HCT116 (cell line): ENCODE results near the gene PNMA6E. TPM values are rescaled to one million over a fixed set of nuclear protein-coding genes. Genes with fewer than 3 reads are reported as not detected.

ENCODE experiments used
- ATAC-seq: fragments of 200-7000 bp; cut with Tn5 transposase; 2 replicates; pipeline ENCODE4 v1.9.1; 2020; ENCODE audit warnings: mild to moderate bottlenecking, moderate library complexity
- BruUV-seq: library from RNA; stranded (reverse); fragments of 400-500 nt; replicated peaks from 2 replicates; lab custom pipeline; 2021; lab: Mats Ljungman, UMichigan
- CTCF ChIA-PET: fragments of 300-600 bp; sonication (Branson Sonifier 250); formaldehyde crosslinking; loops from one replicate; lab custom pipeline; 2021; ENCODE audit warnings: antibody characterized with exemption; lab: Charles Lee
- POLR2A ChIA-PET: fragments of 300-600, 350-600 bp; sonication (Branson Sonifier 250); formaldehyde crosslinking; loops from one replicate; lab custom pipeline; 2021; ENCODE audit warnings: antibody characterized with exemption; lab: Charles Lee
- RAD21 ChIA-PET, 2 experiments: fragments of 300-600 bp; sonication (Branson Sonifier 250); formaldehyde crosslinking; loops; one replicate each; lab custom pipeline; 2023; ENCODE audit warnings: low total read pairs in 2 of 2; ENCODE audit not compliant: uncharacterized antibody in 2 of 2, unreplicated experiment in 2 of 2, low non-redundant PET in 1 of 2; lab: Charles Lee
- DNase-seq: peaks from one replicate; pipeline ENCODE4 v3.0.0-alpha.2; 2010; ENCODE audit warnings: low read depth, low spot score
- H2AFZ ChIP-seq: fragments of 200-600 bp; shearing (Covaris generic), sonication (generic); 2 replicates; pipeline ENCODE4 v1.6.1; 2017; ENCODE audit warnings: low read depth, mixed run types, mixed read lengths, antibody characterized with exemption, low read length; ENCODE audit not compliant: poor library complexity, severe bottlenecking
- H3K27ac ChIP-seq: 2 replicates; pipeline ENCODE4 v1.5.1; 2012; ENCODE audit warnings: low read depth, low read length
- H3K27me3 ChIP-seq: fragments of 200-600 bp; sonication (generic); 2 replicates; pipeline ENCODE4 v1.6.1; 2016; ENCODE audit warnings: mixed run types, low read length, mixed read lengths; ENCODE audit not compliant: insufficient read depth
- H3K36me3 ChIP-seq, 2 experiments: fragments of 200-500 bp in 1 of 2; fragments of 200-600 bp in 1 of 2; sonication (Bioruptor generic) in 1 of 2; sonication (generic) in 1 of 2; 2 replicates each; pipeline versions ENCODE4 v1.5.1 to v1.6.1; 2014 to 2016; ENCODE audit warnings: low read length in 2 of 2, inconsistent platforms in 1 of 2, mixed read lengths in 1 of 2, mixed run types in 1 of 2; ENCODE audit not compliant: insufficient read depth in 2 of 2, control insufficient read depth in 1 of 2
- H3K4me1 ChIP-seq, 2 experiments: fragments of 200-600 bp in 1 of 2; sonication (generic) in 1 of 2; 2 replicates each; pipeline versions ENCODE4 v1.5.1 to v1.6.1; 2012 to 2017; ENCODE audit warnings: low read length in 2 of 2, inconsistent platforms in 1 of 2, mild to moderate bottlenecking in 1 of 2, mixed read lengths in 1 of 2, mixed run types in 1 of 2, moderate library complexity in 1 of 2; ENCODE audit not compliant: insufficient read depth in 2 of 2, control insufficient read depth in 1 of 2
- H3K4me2 ChIP-seq: fragments of 200-600 bp; sonication (generic); 2 replicates; pipeline ENCODE4 v1.6.1; 2017; ENCODE audit warnings: mixed run types, low read length, mixed read lengths
- H3K4me3 ChIP-seq, 2 experiments: fragments of 200-600 bp in 1 of 2; sonication (generic) in 1 of 2; replicated peaks in 1 of 2; 2 replicates each; pipeline ENCODE4 v1.5.1; 2011 to 2016; ENCODE audit warnings: low read length in 2 of 2, control low read depth in 1 of 2, low read depth in 1 of 2, mild to moderate bottlenecking in 1 of 2, mixed read lengths in 1 of 2, mixed run types in 1 of 2
- H3K79me2 ChIP-seq: fragments of 200-600 bp; sonication (generic); 2 replicates; pipeline ENCODE4 v1.6.1; 2017; ENCODE audit warnings: mild to moderate bottlenecking, mixed run types, low read length, moderate library complexity, mixed read lengths; ENCODE audit not compliant: insufficient read depth
- H3K9ac ChIP-seq: fragments of 200-600 bp; sonication (generic); 2 replicates; pipeline ENCODE4 v1.6.1; 2016; ENCODE audit warnings: low read length, mixed read lengths
- H3K9me2 ChIP-seq: fragments of 200-600 bp; sonication (generic), shearing (Covaris generic); 2 replicates; pipeline ENCODE4 v1.6.1; 2017; ENCODE audit warnings: mixed run types, mild to moderate bottlenecking, moderate library complexity; ENCODE audit not compliant: insufficient read depth
- H3K9me3 ChIP-seq, 2 experiments: fragments of 200-500 bp in 1 of 2; fragments of 200-600 bp in 1 of 2; sonication (Bioruptor generic) in 1 of 2; sonication (generic) in 1 of 2; 2 replicates each; pipeline ENCODE4 v1.6.1; 2014 to 2017; ENCODE audit warnings: low read length in 2 of 2, mixed read lengths in 2 of 2, inconsistent platforms in 1 of 2, low read depth in 1 of 2, mild to moderate bottlenecking in 1 of 2, mixed run types in 1 of 2, moderate library complexity in 1 of 2; ENCODE audit not compliant: control insufficient read depth in 1 of 2, insufficient read depth in 1 of 2
- H4K20me1 ChIP-seq: fragments of 200-600 bp; sonication (generic), shearing (Covaris generic); 2 replicates; pipeline ENCODE4 v1.6.1; 2017; ENCODE audit warnings: mixed run types, mild to moderate bottlenecking, moderate library complexity; ENCODE audit not compliant: insufficient read depth
- CBX3 ChIP-seq: IDR thresholded peaks from 2 replicates; pipeline ENCODE4 v1.6.1; 2012; ENCODE audit warnings: low read depth
- CEBPB ChIP-seq: IDR thresholded peaks from 2 replicates; pipeline ENCODE4 v1.6.1; 2012; ENCODE audit warnings: low read depth
- EZH2 ChIP-seq: fragments of 200-600 bp; sonication (generic); IDR thresholded peaks from 2 replicates; pipeline ENCODE4 v1.6.1; 2017; ENCODE audit warnings: antibody characterized with exemption, mixed run types
- EZH2phosphoT487 ChIP-seq: fragments of 200-600 bp; IDR thresholded peaks from 2 replicates; pipeline ENCODE4 v1.6.1; 2018; ENCODE audit warnings: antibody characterized with exemption, borderline replicate concordance
- FOSL1 ChIP-seq: IDR thresholded peaks from 2 replicates; pipeline ENCODE4 v1.6.1; 2012; ENCODE audit warnings: low read depth
- JUND ChIP-seq: IDR thresholded peaks from 2 replicates; pipeline ENCODE4 v1.6.1; 2012
- MAX ChIP-seq: IDR thresholded peaks from 2 replicates; pipeline ENCODE4 v1.6.1; 2012
- POLR2AphosphoS5 ChIP-seq: IDR thresholded peaks from 2 replicates; pipeline ENCODE4 v1.6.1; 2011; ENCODE audit warnings: mild to moderate bottlenecking, low read depth, low read length, moderate library complexity
- REST ChIP-seq: IDR thresholded peaks from 2 replicates; pipeline ENCODE4 v1.6.1; 2012; ENCODE audit warnings: low read depth
- SP1 ChIP-seq: IDR thresholded peaks from 2 replicates; pipeline ENCODE4 v1.6.1; 2012; ENCODE audit warnings: low read depth
- TCF7L2 ChIP-seq: IDR thresholded peaks from 2 replicates; pipeline ENCODE4 v1.7.0; 2011; ENCODE audit warnings: borderline replicate concordance, inconsistent platforms; ENCODE audit not compliant: insufficient read depth, insufficient read length; ENCODE audit errors: extremely low read depth
- intact Hi-C: fragments of 100-400 bp; cut with micrococcal nuclease; formaldehyde crosslinking; loops from 2 replicates; pipeline ENCODE4 v1.10.0; 2022
- total RNA-seq: library from RNA; stranded (reverse); gene quantifications from one replicate; pipeline ENCODE4 v1.2.1, GENCODE V29; 2021; ENCODE audit not compliant: unreplicated experiment
- TF ChIP-seq, protein P1 (sequence below): IDR thresholded peaks from 2 replicates; pipeline ENCODE4 v1.6.1; 2011; ENCODE audit warnings: mild to moderate bottlenecking, low read length, moderate library complexity; ENCODE audit not compliant: insufficient replicate concordance; ENCODE audit errors: extremely low read depth
- TF ChIP-seq, protein P2 (sequence below): IDR thresholded peaks from 2 replicates; pipeline ENCODE4 v1.6.1; 2012

The PNMA6E gene
- total RNA-seq, 1 experiment from 2014 or later: not detected

DNA sequence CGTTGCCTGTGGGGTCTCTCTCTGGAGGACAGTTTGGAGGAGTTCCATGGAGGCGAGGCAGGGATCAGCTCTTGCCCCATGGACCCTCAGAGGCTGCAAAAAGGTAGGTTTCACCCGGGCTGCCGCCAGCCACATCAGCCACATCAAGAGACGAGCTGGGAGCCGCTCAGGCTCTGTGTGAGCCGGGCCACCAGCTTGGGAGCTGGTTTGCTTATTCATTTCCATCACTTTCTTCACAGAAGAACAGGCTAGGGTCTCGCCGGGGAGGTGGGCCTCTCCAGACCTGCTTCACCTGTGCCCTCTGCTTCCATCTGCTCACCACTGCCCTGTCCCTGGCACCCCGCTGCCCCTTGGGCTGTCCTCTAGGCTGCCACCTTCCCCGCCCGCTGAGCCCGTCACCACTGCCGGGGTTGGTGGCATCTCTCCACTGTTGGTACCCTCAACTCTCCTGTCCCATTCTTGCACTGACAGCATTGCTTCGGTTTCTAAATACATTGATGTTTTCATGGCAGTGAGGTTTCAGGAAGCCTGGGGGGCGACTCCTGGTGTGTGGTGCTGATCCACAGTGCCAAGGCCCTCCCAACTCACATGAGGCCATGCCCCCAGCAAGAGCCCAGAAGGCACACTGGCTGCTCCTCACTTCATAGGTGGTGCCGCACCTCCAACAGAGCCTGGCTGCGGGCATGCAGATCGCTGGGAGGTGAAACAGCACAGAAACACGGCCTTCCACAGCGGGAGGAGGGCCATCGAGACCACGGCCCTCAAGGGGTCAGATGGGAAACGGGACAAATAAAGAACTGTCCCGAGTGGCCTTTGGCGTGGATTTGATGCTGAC, 49.2 kb upstream of the PNMA6E start:
- no peaks in the 10 kb centered on the region for H3K36me3 ChIP-seq
- ATAC-seq (no peak), DNase-seq (no peak)
- TF ChIP-seq CEBPB: no peak
- no peak for TF ChIP-seq SP1
- no peak for TF ChIP-seq EZH2phosphoT487
- TF ChIP-seq REST: no peak
- no peak for TF ChIP-seq MAX
- no peak for TF ChIP-seq POLR2AphosphoS5
- TF ChIP-seq, protein P1, sequence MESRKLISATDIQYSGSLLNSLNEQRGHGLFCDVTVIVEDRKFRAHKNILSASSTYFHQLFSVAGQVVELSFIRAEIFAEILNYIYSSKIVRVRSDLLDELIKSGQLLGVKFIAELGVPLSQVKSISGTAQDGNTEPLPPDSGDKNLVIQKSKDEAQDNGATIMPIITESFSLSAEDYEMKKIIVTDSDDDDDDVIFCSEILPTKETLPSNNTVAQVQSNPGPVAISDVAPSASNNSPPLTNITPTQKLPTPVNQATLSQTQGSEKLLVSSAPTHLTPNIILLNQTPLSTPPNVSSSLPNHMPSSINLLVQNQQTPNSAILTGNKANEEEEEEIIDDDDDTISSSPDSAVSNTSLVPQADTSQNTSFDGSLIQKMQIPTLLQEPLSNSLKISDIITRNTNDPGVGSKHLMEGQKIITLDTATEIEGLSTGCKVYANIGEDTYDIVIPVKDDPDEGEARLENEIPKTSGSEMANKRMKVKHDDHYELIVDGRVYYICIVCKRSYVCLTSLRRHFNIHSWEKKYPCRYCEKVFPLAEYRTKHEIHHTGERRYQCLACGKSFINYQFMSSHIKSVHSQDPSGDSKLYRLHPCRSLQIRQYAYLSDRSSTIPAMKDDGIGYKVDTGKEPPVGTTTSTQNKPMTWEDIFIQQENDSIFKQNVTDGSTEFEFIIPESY: no peak
- no peak for TF ChIP-seq FOSL1
- no peak for TF ChIP-seq TCF7L2
- no peak for TF ChIP-seq EZH2
- no peak for TF ChIP-seq CBX3
- TF ChIP-seq, protein P2, sequence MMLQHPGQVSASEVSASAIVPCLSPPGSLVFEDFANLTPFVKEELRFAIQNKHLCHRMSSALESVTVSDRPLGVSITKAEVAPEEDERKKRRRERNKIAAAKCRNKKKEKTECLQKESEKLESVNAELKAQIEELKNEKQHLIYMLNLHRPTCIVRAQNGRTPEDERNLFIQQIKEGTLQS: no peak
- TF ChIP-seq JUND: no peak
- H4K20me1 ChIP-seq: no peaks in the 10 kb centered on the region
- ChIA-PET RAD21 (no interaction called here), CTCF (no interaction called here), POLR2A (no interaction called here)
- no peaks in the 10 kb centered on the region for H3K4me1 ChIP-seq
- no peak overlapping the region for H3K27ac ChIP-seq
- no peaks in the 10 kb centered on the region for H3K9me3 ChIP-seq
- H3K9ac ChIP-seq: no peak overlapping the region
- H3K79me2 ChIP-seq: no peaks in the 10 kb centered on the region
- no TSS peak for BruUV-seq
- intact Hi-C loops: no loop called here
- H3K27me3 ChIP-seq: no peaks in the 10 kb centered on the region
- no peak overlapping the region for H3K4me2 ChIP-seq
- no peaks in the 10 kb centered on the region for H3K9me2 ChIP-seq
- H3K4me3 ChIP-seq: no peak overlapping the region
- no peak overlapping the region for H2AFZ ChIP-seq
